Dermis microvascular lymphatic vessel endothelial cell (primary cell): ENCODE data around the gene LNX1. TPM values are rescaled to one million over a fixed set of nuclear protein-coding genes. Genes with fewer than 3 reads are reported as not detected.
A peak's percentile ranks its signal among the peaks of the same experiment; 100 is the strongest.

ENCODE experiments used
- DNase-seq, 2 donors: peaks; one replicate each; pipeline versions ENCODE4 v3.0.0 to v3.0.0-alpha.2; 2010; ENCODE audit warnings: low read depth in 2 of 2
- total RNA-seq: library from RNA; depleted of rRNA; stranded (reverse); fragments of >200 nt; gene quantifications from 2 replicates; pipeline ENCODE4 v1.2.1, GENCODE V29; 2014

The LNX1 gene
- total RNA-seq, 1 donor from 2014 or later, result 5.1 TPM

DNA sequence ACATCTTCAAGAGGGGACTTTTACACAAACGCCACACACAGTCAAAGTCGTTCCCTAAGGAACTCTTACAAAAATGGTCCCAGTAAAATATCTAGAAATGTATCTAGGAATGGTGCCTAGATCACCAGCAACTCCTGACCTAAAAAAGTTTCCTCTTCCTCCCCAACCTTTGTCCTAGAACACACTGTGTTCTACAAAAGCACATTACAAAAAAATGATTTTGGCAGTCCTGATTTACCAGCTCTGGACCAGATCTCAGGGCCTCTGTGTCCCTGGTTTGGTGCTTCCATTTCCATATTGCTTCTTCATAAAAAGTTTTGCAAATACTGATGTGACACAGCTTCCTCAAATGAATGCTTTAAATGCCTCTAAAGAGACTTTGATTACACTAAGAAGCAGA lies 55.0 kb downstream of the LNX1 start:
- no peak for DNase-seq

DNA sequence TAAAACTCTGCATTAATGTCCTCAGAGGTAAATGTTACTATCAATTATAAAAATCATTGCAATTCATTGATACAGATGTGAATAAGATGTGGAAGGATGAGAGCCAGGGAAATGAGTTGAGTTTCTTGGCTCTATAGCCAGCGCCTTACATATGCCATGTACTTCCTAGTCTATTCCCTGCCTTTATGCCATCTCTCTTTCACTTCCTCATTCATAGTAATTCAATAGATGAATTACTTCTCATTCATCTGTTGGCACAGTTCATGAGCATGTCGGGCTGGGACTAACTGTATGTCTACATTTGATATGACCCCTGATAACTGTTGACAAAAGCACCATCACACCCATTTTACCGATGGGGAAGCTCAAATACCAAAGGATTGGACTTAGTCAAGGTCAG lies 55.7 kb downstream of the LNX1 start:
- DNase-seq, result no peak

DNA sequence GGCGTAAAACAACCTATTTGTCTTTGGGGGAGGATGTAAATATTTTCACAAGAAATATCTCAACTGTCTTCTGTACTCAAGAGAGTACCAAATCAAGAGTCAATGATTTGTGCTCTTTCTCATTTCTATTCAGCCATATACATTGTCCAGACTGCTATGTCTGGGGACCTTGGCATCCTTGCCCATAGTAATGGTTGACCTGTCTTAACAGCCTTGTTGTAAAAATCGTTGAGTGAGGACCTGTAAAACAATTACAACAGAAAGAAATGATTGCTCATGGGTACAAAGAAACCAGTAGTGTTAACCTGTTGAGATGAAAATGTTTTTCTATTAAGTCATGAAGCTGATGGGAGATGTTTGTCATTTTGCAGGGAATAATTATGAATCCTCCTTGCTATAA lies 56.6 kb downstream of the LNX1 start:
- no peak for DNase-seq

DNA sequence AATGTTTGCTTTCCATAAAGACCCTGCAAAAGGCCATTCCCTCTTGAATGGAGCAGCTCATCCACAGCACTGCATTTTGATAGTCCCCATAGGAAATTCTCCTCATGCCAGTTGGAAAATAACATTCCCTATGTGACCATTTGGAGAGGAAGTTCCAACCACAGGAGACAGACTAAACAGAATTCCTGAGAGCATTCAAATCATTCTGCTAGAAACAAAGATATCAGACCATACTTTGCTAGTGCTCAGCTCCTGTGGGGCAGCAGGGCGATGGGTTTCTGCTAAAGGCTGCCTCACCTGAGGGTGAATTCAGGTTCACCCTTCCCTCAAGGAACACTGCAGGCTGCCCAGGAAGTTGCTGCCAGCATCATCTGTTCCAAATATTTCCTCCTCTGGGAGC lies 58.8 kb downstream of the LNX1 start:
- DNase-seq, result peak; percentile 35 to 68

DNA sequence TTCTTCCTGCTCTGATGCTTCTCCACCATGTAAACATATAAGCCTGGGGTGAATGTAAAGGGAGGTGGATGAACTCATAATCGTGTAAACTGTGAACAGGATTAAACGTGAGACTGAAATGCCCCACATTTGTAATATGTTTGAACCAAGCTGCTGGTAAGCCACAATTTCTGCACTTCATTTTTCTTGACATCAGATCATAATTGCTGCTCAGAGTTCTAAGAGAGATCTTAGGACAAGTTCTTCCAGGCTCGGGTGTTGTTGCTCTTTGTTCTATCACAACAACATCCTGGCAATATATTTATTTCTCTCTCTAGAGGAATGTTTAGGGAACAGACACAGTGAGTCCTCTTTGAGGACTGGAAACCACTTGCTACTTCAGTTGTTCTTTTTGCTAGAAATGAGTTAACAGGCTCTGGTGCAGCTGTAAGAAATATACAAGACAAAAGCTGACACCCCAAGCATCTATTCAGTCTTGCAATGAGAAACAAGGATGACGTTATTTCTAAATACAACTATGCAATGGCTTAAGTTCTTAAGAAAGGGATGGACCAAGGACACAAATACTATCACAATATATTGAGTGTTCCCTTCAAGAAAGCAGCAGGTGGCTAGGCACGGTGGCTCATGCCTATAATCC lies 59.6 kb downstream of the LNX1 start:
- DNase-seq, result no peak

DNA sequence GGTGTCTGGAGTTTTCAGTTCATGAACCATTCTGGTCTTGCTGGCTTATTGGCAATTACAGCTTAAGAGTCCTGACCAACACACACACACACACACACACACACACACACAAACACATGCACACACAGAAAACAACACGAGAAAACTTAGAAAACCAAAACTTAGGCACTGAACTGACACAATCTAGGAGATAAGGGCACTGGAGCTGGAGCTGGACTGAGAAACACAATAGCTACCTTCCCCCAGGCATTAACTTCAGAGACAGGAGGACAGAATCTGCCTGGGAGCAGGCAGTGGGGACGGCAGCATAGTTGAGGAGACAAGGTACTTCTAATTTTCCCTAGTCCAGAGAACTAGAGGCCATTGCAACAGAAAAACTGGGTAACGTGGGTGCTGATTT lies 62.3 kb downstream of the LNX1 start:
- no peak for DNase-seq

DNA sequence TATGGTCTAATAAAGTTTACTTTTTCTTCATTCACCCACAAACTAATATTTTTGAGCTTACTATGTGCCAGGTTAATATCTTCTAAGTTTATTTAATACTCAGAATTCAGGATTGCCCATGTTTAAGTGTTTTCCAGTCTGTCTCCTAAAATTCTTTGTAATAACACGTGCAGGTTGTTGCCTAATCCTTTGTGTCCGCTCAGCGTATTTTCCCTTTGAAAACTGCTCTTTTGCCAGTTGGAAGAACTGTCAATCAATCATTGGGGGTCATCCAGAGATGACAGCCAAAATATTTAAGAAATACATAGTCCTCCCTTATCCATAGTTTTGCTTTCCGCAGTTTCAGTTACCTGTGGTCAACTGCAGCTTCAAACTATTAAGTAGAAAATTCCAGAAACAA lies 63.4 kb downstream of the LNX1 start:
- DNase-seq, result no peak

DNA sequence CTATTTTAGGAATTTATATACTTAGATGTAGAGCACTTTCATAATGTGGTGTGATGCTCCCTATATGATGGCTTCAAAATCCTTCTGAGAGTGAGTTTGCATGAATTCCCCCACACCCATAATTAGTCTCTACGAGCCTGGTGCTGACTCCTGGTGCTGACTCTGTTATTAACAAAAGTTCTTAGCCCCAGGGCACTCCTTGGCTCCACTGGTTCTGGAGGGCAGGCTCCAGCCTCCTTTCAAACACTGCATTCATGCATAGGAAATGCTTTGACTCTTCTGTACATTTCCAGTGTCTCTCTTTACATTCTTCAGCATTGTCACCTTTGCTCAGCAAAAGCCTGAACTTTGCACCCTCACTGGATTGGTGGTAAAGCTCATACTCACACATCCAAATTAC lies 64.0 kb downstream of the LNX1 start:
- DNase-seq, result no peak

DNA sequence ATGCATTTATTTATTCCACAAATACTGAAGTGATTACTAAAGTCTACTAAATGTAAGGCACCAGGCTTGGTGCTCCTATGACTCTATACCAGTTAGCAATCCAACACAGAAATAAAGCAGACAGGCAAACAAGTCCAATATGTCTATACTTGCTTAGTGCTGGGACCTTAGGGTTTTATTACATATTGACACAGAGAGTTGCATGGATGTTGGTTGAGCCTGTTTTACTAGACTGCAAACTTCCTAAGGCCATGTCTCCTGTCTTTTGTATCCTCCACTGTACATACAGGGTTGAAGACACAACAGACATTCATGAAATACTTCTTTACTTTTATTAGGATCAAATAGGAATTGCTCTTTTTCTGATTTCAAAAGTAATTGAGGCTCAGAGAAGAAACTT lies 69.0 kb downstream of the LNX1 start:
- no peak for DNase-seq

DNA sequence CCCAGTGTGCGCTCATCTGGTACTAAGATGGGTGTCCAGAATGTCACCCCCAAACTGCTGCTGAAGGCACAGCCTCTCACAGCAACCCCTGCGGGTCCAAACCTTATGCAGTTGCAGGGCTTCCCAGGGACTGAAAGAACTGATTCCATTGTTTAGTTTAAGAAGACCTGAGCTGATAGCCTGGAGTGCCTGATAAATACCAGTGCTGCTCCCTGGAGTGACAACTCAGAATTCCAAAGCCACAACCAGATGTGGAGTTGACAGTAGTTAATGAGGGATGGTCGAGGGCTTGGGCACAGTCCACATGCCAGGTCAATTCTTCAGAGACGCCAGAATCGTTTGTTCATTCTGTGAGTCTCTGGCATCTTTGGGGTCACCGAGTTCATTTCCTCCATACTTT lies 71.2 kb downstream of the LNX1 start:
- no peak for DNase-seq

DNA sequence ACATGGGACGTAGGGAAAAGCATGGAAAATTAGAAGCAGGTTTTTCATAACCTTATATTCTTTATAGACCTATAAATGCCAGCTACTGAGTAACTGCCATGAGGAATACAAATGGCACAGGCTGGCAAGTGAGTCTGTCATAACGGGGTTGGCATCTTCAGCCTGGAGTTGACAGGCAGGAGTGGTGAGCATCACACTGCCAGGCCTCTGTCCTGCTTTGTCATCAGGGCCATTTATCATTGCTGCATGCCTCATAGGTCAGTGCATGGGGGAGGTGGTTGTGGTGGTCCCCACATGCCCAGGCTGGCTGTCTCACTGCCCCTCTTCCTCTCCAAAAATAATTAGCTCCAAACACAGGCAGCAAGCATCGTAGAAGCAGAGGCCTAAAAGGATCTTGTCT lies 72.5 kb downstream of the LNX1 start:
- no peak for DNase-seq

DNA sequence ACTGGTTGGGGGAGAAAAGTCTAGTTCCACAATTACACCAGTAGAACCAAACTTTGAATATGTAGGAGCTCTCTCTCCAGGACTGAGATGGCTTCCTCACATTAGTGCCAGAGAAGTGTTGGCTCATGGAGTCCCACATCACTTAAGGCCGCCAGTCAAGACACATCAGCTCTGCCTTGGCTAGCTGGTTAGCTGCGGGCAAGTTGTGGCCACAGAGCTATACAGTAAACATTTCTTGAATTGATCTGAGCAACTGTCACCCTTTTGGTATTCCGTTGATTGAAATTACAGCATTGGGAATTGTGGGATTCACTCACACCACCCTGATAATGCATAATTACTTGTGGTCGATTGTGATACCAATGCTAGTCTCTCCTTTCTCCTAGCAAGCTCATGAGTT lies 76.2 kb downstream of the LNX1 start:
- no peak for DNase-seq

DNA sequence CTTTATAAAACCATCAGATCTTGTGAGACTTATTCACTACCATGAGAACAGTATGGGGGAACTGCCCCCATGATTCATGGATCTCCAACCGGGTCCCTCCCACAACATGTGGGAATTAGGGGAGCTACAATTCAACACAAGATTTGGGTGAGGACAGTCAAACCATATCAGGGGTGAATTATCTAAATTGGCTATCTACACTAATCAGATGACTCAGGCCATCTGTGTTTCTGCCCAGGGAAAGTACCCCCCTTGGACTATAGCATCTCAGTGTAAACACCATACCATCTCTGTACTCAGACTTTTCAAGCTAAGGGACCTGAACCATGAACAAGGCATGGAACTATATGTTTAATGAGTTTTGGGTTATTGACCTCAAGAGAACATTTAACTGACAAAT lies 76.8 kb downstream of the LNX1 start:
- DNase-seq, result no peak

DNA sequence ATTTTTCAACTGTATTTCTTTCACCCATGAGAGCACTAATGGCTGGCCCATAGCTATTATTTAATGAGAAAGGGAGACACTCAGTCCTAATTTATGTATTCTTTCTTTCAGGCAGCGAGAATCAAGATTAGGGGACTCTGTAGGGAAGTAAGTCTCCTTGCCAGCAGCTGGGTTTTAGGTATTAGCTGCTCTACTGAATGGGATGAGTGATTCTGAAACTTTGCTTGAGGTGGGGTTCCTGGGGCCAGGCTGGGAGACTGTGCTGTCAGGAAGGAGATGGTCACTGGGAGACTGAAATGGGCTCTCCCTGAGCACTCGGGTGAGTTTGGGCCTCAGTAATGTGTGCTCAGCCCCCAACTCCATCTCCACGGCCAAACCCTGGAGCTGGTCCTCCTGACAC lies 78.7 kb downstream of the LNX1 start:
- DNase-seq, result no peak

DNA sequence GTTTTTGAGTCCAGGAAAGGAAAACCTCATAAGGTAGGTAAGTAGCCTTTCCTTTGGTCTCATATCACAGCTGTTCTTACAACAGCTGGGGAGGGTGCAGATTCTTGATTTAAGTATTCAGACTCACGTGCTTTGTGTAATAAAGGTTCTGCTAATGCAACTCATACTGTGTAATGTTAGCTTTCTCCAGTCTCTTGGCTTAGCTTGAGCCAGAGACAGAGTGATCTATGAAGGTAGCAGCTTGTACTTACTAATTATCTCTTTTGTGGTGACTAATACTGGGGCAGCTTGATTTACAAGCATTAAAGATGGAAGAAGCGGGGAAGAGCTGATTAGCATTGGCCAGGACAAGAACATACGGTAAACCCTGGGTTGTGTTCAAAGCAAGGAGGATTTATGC lies 80.3 kb downstream of the LNX1 start:
- DNase-seq, result no peak

DNA sequence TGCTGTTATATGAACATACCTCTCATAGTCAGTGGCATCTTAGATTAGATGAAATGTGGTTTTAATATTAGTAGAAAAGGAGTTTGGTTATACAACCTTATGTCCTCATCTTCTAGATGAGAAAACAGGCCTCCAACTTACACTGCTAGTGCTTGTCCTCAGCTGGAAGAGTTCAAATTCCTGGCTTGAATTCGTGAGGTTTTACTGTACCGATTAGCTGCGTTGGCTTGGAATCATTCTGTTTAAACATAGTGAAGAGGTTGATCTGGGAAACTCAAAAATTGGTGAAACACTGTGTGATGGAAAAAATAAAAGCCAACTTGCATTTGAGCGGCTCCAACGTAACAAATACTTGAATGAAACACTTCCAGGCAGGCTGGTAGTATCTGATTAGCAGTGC lies 81.0 kb downstream of the LNX1 start:
- no peak for DNase-seq

DNA sequence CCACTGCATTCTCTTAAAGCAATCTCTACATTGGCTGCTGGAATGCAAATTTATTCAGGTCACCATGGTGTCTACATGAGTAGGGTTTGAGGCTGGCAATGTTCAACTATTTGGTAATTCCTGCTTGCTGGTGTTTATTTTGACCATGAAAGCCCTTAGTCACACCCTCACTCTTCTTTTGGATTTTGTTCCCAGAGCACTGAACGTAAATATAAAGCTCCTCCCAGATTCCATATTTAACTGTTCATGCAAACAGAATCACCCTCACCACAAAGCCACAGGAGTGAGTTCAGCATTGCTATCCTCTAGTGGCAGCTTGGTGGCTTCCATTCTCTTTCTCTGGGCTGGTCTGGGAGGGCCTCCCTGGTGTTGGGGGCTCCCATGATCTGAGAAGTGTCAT lies 82.8 kb downstream of the LNX1 start:
- DNase-seq, result no peak

DNA sequence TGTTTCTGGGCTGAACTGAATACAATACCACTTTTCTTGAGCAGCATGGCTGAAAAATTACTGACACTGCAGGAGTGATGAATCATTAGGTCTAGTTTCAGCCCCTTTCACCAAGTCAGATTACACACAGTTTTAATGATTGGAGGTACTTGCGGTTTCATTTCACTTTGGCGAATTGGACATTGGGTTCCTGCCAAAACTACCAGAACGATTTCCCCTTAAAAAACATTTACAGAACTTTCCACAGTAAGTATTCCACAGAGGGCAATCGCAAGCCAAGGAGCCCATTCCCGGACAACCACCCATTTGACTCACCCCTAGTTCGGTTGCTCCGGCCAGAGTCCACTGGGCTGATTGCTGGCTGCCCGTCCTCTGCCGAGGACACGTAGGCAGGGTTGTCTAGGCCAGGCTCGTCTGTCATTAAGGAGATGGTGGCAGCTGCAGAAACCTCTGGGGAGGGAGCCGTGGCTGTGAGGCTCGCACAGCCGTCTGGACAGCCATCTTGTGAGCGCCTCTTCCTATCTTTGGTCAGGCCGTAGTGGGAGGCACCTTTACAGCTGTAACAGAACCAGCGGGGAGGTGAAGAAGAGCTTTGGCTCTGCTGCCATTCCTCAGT lies 83.5 kb downstream of the LNX1 start:
- peak; percentile 73 to 85 for DNase-seq

DNA sequence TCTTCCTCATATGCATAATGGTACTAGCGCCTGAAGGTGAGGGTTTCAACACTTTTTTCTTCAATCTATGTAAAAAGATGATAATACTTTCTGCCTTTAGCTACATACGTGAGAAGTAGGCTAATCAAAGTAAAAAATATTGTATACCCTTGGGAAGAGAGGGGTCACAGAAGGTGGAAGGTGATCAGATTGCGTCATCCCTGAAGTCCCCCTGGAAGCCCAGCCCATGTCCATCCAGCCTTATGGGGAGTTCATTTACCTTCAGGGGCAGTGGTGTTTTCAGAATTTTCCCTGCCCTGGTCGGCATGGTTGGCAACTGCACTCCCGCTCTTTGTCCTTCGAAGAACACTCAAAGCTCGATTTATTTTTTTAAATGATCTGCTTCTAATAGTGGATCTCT lies 84.2 kb downstream of the LNX1 start:
- DNase-seq, result no peak

DNA sequence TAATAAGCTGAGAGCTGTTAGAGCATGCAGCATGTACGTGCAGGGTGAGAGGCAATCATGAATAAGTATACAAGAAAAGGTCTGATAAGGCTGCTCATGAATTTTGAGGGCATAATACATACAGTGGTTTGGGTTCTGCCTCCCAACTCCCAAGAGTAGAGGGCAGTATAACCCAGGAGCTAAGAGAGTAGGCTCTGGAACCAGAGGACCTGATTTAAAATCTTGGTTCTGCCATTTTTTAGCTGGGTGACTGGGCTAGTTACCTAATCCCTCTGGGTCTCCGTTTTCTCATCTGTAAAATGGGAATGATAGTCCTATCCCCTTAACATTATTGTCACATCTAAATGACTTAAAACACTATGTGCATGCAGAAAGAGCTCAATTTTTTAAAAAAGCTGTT lies 85.3 kb downstream of the LNX1 start:
- DNase-seq, result peak in 1 of 2 donors; percentile 19

DNA sequence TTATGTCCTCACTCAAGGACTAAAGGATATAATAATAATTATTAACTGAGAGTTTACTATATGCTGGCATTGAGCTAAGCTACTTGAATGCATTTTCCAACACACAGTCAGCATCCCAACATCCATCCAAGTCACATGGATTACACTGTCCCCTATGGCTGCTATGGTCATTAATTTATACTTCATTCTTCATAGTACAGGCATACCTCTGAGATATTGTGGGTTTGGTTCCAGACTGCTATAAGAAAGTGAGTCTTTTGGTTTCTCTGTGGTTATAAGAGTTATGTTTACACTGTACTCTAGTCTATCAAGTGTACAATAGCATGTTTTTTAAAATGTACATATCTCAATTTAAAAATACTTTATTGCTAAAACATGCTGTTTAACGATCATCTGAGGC lies 89.2 kb downstream of the LNX1 start:
- DNase-seq, result no peak

DNA sequence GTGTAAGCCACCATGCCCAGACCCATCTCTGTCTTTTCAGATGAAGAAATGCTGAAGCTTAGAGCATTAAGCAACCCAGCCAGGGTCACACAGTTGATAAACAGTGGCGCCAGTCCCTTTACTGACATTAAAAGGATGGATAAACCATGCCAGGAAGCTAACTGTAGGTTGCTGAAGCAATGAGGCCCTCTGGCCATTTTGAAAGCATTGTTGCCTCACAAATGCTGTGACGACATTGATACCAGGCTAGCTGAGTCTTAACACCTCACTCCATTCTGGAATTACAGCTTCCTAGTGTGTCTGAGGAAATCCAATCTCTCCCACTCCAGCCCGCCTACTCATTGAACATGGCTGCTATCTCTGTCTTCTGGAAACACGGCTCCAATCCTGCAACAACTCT lies 89.7 kb downstream of the LNX1 start:
- no peak for DNase-seq

DNA sequence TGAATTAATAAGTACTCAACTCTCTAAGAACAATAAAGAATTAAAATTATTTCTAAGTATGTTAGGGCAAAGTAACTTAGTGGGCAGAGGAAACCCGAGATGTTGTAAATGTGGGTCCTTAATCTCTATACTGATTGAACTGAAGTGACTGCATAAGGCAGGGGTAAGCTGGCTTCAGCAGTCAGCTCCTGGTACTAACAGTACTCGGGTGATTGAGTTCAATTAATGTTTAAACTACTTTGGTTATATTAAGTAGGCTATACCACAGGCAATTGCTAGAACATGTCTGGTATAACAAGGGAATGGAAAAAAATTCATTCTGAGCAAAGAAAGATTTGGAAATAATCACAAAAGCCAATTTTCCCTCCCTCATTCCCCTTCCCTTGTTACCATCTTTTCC lies 90.7 kb downstream of the LNX1 start:
- no peak for DNase-seq

DNA sequence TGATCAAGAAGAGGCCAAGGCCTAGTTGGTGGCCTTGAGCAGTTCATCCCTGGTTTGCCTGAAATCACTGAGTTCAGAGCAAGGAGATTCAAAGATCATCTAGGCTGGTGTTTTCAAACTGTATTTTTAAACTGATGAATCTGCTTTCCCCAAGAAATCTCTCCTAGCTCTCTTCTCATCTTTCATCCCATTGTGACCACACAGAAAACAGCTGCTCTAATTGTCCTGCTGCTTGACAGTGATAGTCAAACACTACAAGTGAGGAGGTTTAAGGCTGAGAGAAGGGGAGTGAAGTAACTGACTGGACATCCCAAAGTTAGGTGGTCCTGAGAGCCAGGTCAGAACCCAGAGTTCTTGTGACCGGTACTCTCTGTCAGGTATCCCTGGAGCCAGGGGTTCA lies 91.5 kb downstream of the LNX1 start:
- no peak for DNase-seq
